ENCODE data around the gene TMEM97.

TMEM97 gene

GRCh38 chr17:28293994-28294393 is 25.0 kb upstream of the TMEM97 start:
- no peak overlapping the region for H3K4me3 ChIP-seq (ENCODE audit: low read depth, low read length)
- TF ChIP-seq ZNF175 (tag by site-specific recombination; IDR thresholded peaks at IDR 0.05) = no peak
- TF ChIP-seq ZNF398 (tag by site-specific recombination; IDR thresholded peaks at IDR 0.05) = no peak
- TF ChIP-seq GLI4 (tag by site-specific recombination; IDR thresholded peaks at IDR 0.05) = no peak
- TF ChIP-seq ATF2 (tag by site-specific recombination; IDR thresholded peaks at IDR 0.05; ENCODE audit: low read depth) = no peak
- no peak for TF ChIP-seq ZNF121 (tag by site-specific recombination; IDR thresholded peaks at IDR 0.05)
- TF ChIP-seq ZBTB44 (tag by site-specific recombination; IDR thresholded peaks at IDR 0.05) = no peak
- TF ChIP-seq ZNF580 (tag by site-specific recombination; IDR thresholded peaks at IDR 0.05) = no peak
- TF ChIP-seq ZNF132 (tag by site-specific recombination; IDR thresholded peaks at IDR 0.05; ENCODE audit: borderline replicate concordance) = no peak
- no peak for TF ChIP-seq ELK4 (IDR thresholded peaks at IDR 0.05; ENCODE audit: borderline replicate concordance, low read depth, low read length)
- no peak overlapping the region for H3K27ac ChIP-seq (ENCODE audit: extremely low read depth, low read depth, low read length)
- no peaks in the 10 kb centered on the region for H3K4me1 ChIP-seq (ENCODE audit: control insufficient read depth, insufficient read depth, low read length)
- ChIA-PET POLR2A (no interaction called here), CTCF (interaction anchor here (1.2 to 1.3 kb wide), 2 partner anchors 9 to 42 kb away, joined by 3 to 6 read pairs; no protein-coding TSS in a partner anchor)
- no peaks in the 10 kb centered on the region for H3K9me3 ChIP-seq (ENCODE audit: control insufficient read depth, insufficient read depth, low read depth, low read length)
- no peaks in the 10 kb centered on the region for H3K36me3 ChIP-seq (ENCODE audit: control insufficient read depth in 2 of 2, insufficient read depth in 1 of 2, low read length in 2 of 2)

GRCh38 chr17:28295677-28296578 is 23.1 kb upstream of the TMEM97 start:
- TF ChIP-seq KLF16 (tag by site-specific recombination; IDR thresholded peaks at IDR 0.05) (no peak), ZNF580 (tag by site-specific recombination; IDR thresholded peaks at IDR 0.05) (no peak), INSM2 (tag by site-specific recombination; IDR thresholded peaks at IDR 0.05) (no peak), ZSCAN30 (tag by site-specific recombination; IDR thresholded peaks at IDR 0.05) (no peak), ZNF266 (tag by site-specific recombination; IDR thresholded peaks at IDR 0.05; ENCODE audit: low read depth) (no peak)
- H3K36me3 ChIP-seq (ENCODE audit: control insufficient read depth in 2 of 2, insufficient read depth in 1 of 2, low read length in 2 of 2) = no peaks in the 10 kb centered on the region
- H3K9me3 ChIP-seq (ENCODE audit: control insufficient read depth, insufficient read depth, low read depth, low read length) = no peaks in the 10 kb centered on the region
- H3K27ac ChIP-seq (ENCODE audit: extremely low read depth, low read depth, low read length) = no peak overlapping the region
- POLR2A ChIA-PET = no interaction called here
- CTCF ChIA-PET = interaction anchor here (0.9 to 1.3 kb wide), 3 partner anchors 25 to 50 kb away, joined by 3 to 4 read pairs (median 4); no protein-coding TSS in a partner anchor
- H3K4me1 ChIP-seq (ENCODE audit: control insufficient read depth, insufficient read depth, low read length) = no peaks in the 10 kb centered on the region
- H3K4me3 ChIP-seq (ENCODE audit: low read depth, low read length) = no peak overlapping the region
